Endodermal cell (in vitro differentiated cells): ENCODE data around the gene FAF2. TPM values are rescaled to one million over a fixed set of nuclear protein-coding genes. Genes with fewer than 3 reads are reported as not detected.

ENCODE experiments used
- DNase-seq: peaks from one replicate; pipeline ENCODE4 v3.0.0-alpha.2; 2017
- H3K27ac ChIP-seq: 2 replicates; pipeline ENCODE4 v1.5.1; 2013; ENCODE audit warnings: mild to moderate bottlenecking, low read depth, low read length, moderate library complexity
- H3K27me3 ChIP-seq: 2 replicates; pipeline ENCODE4 v1.6.1; 2013; ENCODE audit warnings: mild to moderate bottlenecking, low read length, moderate library complexity; ENCODE audit not compliant: insufficient read depth, control insufficient read depth, poor library complexity, severe bottlenecking
- H3K36me3 ChIP-seq: 2 replicates; pipeline ENCODE4 v1.7.0; 2013; ENCODE audit warnings: mild to moderate bottlenecking, low read length, moderate library complexity; ENCODE audit not compliant: control insufficient read depth, insufficient read depth
- H3K4me1 ChIP-seq: one replicate; pipeline ENCODE4 v1.7.0; 2013; ENCODE audit warnings: low read length; ENCODE audit not compliant: control insufficient read depth, insufficient read depth
- H3K4me3 ChIP-seq: 2 replicates; pipeline ENCODE4 v1.5.1; 2013; ENCODE audit warnings: mild to moderate bottlenecking, low read length, moderate library complexity
- H3K9ac ChIP-seq: 2 replicates; pipeline ENCODE4 v1.6.1; 2013; ENCODE audit warnings: mild to moderate bottlenecking, low read length, moderate library complexity; ENCODE audit not compliant: poor library complexity, severe bottlenecking; ENCODE audit errors: extremely low read depth
- H3K9me3 ChIP-seq: 2 replicates; pipeline ENCODE4 v1.6.1; 2013; ENCODE audit warnings: mild to moderate bottlenecking, low read length, moderate library complexity; ENCODE audit not compliant: control insufficient read depth
- H3K27ac Mint-ChIP-seq: 2 replicates; pipeline ENCODE4 v1.8.0; 2020; ENCODE audit warnings: mixed read lengths
- H3K27me3 Mint-ChIP-seq: 2 replicates; pipeline ENCODE4 v1.8.0; 2021; ENCODE audit warnings: mild to moderate bottlenecking, mixed read lengths; ENCODE audit not compliant: insufficient read depth
- H3K36me3 Mint-ChIP-seq: 2 replicates; pipeline ENCODE4 v1.8.0; 2020; ENCODE audit warnings: low read depth, mixed read lengths
- H3K4me1 Mint-ChIP-seq: 2 replicates; pipeline ENCODE4 v1.8.0; 2020; ENCODE audit warnings: mixed read lengths
- H3K4me3 Mint-ChIP-seq: 2 replicates; pipeline ENCODE4 v1.8.0; 2020; ENCODE audit warnings: mild to moderate bottlenecking, moderate library complexity, mixed read lengths
- H3K9me3 Mint-ChIP-seq: 2 replicates; pipeline ENCODE4 v1.8.0; 2020; ENCODE audit warnings: mild to moderate bottlenecking, mixed read lengths
- CTCF ChIP-seq: fragments of 200-600 bp; sonication (generic); conservative IDR thresholded peaks from 2 replicates; pipeline ENCODE4 v1.5.0; 2021; ENCODE audit warnings: antibody characterized with exemption, mild to moderate bottlenecking
- WGBS, 2 experiments: methylation state at CpG; one replicate each; pipeline versions ENCODE4 v1.1.5 to v1.1.7; 2013; ENCODE audit warnings: missing lambda C conversion rate in 2 of 2, mixed read lengths in 1 of 2; ENCODE audit not compliant: insufficient coverage in 1 of 2, insufficient read length in 1 of 2; 5-methylcytosine and 5-hydroxymethylcytosine counted together
- total RNA-seq, 2 donors: library from RNA; stranded (reverse); fragmentation: NEBNext Ultra II Directional in 1 of 2; extraction: Animal tissue kit (Norgen Biotek cat#: 25700) in 1 of 2; gene quantifications; 2 replicates in 1 of 2; 3 replicates in 1 of 2; pipeline ENCODE4 v1.2.1, GENCODE V29; 2021

The FAF2 gene
- total RNA-seq, 2 donors from 2014 or later, result 42.9 to 53.0 TPM

- no peaks in the 10 kb centered on the region for H3K9me3 Mint-ChIP-seq
- Histone ChIP-seq H3K4me3 (no peak overlapping the region), H3K4me1 (no peaks in the 10 kb centered on the region), H3K36me3 (peaks cover 24% of the 10 kb centered on the region), H3K27ac (no peak overlapping the region), H3K9ac (no peak overlapping the region), H3K9me3 (no peaks in the 10 kb centered on the region), H3K27me3 (no peaks in the 10 kb centered on the region)
- peaks cover 2% of the 10 kb centered on the region for H3K27me3 Mint-ChIP-seq
- no peak overlapping the region for H3K4me3 Mint-ChIP-seq
- no peaks in the 10 kb centered on the region for H3K4me1 Mint-ChIP-seq
- peaks cover 30% of the 10 kb centered on the region for H3K36me3 Mint-ChIP-seq
- DNase-seq, result peak; percentile 43
- WGBS, 2 experiments, result 96% methylated on average over 5 to 6 of the region's 6 CpGs
- H3K27ac Mint-ChIP-seq, result no peak overlapping the region
- no peak for TF ChIP-seq CTCF
Observed at GRCh38 chr5:176524138-176524537, 76.0 kb downstream of the FAF2 start.

GRCh38 chr5:176524987-176525386 is 76.8 kb downstream of the FAF2 start:
- TF ChIP-seq CTCF, result no peak
- H3K27me3 Mint-ChIP-seq, result peaks cover 2% of the 10 kb centered on the region
- Histone ChIP-seq H3K4me3 (no peak overlapping the region), H3K36me3 (peaks cover 30% of the 10 kb centered on the region), H3K9ac (no peak overlapping the region), H3K9me3 (no peaks in the 10 kb centered on the region), H3K27ac (no peak overlapping the region), H3K4me1 (no peaks in the 10 kb centered on the region), H3K27me3 (no peaks in the 10 kb centered on the region)
- H3K36me3 Mint-ChIP-seq, result peaks cover 38% of the 10 kb centered on the region
- H3K4me3 Mint-ChIP-seq, result no peak overlapping the region
- H3K9me3 Mint-ChIP-seq, result no peaks in the 10 kb centered on the region
- DNase-seq, result no peak
- H3K4me1 Mint-ChIP-seq, result no peaks in the 10 kb centered on the region
- WGBS, 2 experiments, result 96 to 97% methylated on average over 11 to 15 of the region's 15 CpGs
- no peak overlapping the region for H3K27ac Mint-ChIP-seq

- peak; percentile 44 for DNase-seq
- Histone ChIP-seq H3K9me3 (no peaks in the 10 kb centered on the region), H3K27ac (no peak overlapping the region), H3K4me3 (no peak overlapping the region), H3K36me3 (peaks cover 30% of the 10 kb centered on the region), H3K4me1 (no peaks in the 10 kb centered on the region), H3K9ac (no peak overlapping the region), H3K27me3 (no peaks in the 10 kb centered on the region)
- no peak overlapping the region for H3K4me3 Mint-ChIP-seq
- no peak overlapping the region for H3K27ac Mint-ChIP-seq
- H3K4me1 Mint-ChIP-seq, result no peaks in the 10 kb centered on the region
- no peaks in the 10 kb centered on the region for H3K9me3 Mint-ChIP-seq
- no peaks in the 10 kb centered on the region for H3K27me3 Mint-ChIP-seq
- 92 to 94% methylated on average over 9 of the region's 9 CpGs for WGBS, 2 experiments
- peaks cover 38% of the 10 kb centered on the region for H3K36me3 Mint-ChIP-seq
- TF ChIP-seq CTCF, result no peak
Observed at GRCh38 chr5:176525677-176526076, 77.5 kb downstream of the FAF2 start.
